ENCODE data around the gene CDC14A. TPM values are rescaled to one million over a fixed set of nuclear protein-coding genes. Genes with fewer than 3 reads are reported as not detected.

The CDC14A gene
- total and polyA plus RNA-seq, 12 donors, result 1.4 to 4.0 (median 3.1) TPM

GRCh38 chr1:100415498-100415778, 63.1 kb downstream of the CDC14A start:
- Histone ChIP-seq H3K27ac (peak overlapping the region in 1 of 10 donors; percentile 38), H3K9me3 (no peaks in the 10 kb centered on the region), H3K27me3 (no peaks in the 10 kb centered on the region), H3K4me1 (peaks cover 0 to 43% (median 8%) of the 10 kb centered on the region in 9 donors), H3K4me3 (no peak overlapping the region), H3K36me3 (no peaks in the 10 kb centered on the region)
- no peak for DNase-seq
- no peak for ATAC-seq
- no peak for TF ChIP-seq CTCF (IDR thresholded peaks at IDR 0.05)
- intact Hi-C loops (cut with DNase I), result no loop called here

- DNase-seq, result no peak
- H3K27me3 ChIP-seq, result no peaks in the 10 kb centered on the region
- no peak for TF ChIP-seq CTCF (IDR thresholded peaks at IDR 0.05)
These were observed 66.8 kb downstream of the CDC14A start for GRCh38 chr1:100419072-100419471.

GRCh38 chr1:100422065-100422464, 69.8 kb downstream of the CDC14A start:
- H3K27ac ChIP-seq, result no peak overlapping the region
- peaks cover 0 to 7% (median 0%) of the 10 kb centered on the region in 9 donors for H3K4me1 ChIP-seq
- no peaks in the 10 kb centered on the region for H3K27me3 ChIP-seq
- ATAC-seq (no peak), DNase-seq (no peak)
- no peaks in the 10 kb centered on the region for H3K9me3 ChIP-seq
- peaks cover 0 to 25% (median 0%) of the 10 kb centered on the region in 9 donors for H3K36me3 ChIP-seq
- H3K4me3 ChIP-seq, result no peak overlapping the region
- TF ChIP-seq CTCF (IDR thresholded peaks at IDR 0.05), result no peak
- intact Hi-C loops (cut with DNase I), result no loop called here
- WGBS, 2 donors, result 98% methylated on average over 2 of the region's 2 CpGs

More at GRCh38 chr1:100419072-100419471, 66.8 kb downstream of the CDC14A start:
- Histone ChIP-seq H3K9me3 (no peaks in the 10 kb centered on the region), H3K4me3 (no peak overlapping the region), H3K36me3 (peaks cover 0 to 1% (median 0%) of the 10 kb centered on the region in 9 donors), H3K4me1 (peaks cover 0 to 28% (median 4%) of the 10 kb centered on the region in 9 donors), H3K27ac (no peak overlapping the region)
- 89 to 95% methylated on average over 2 of the region's 2 CpGs for WGBS, 2 donors
- no peak for ATAC-seq
- intact Hi-C loops (cut with DNase I), result no loop called here

GRCh38 chr1:100423832-100424337, 71.6 kb downstream of the CDC14A start:
- intact Hi-C loops (cut with DNase I), result no loop called here
- no peak for TF ChIP-seq CTCF (IDR thresholded peaks at IDR 0.05)
- H3K9me3 ChIP-seq, result no peaks in the 10 kb centered on the region
- no peaks in the 10 kb centered on the region for H3K27me3 ChIP-seq
- peak overlapping the region in 1 of 10 donors; percentile 46 for H3K27ac ChIP-seq
- H3K4me1 ChIP-seq, result peaks cover 0 to 7% (median 0%) of the 10 kb centered on the region in 9 donors
- H3K4me3 ChIP-seq, result peak overlapping the region in 1 of 10 donors; percentile 6
- WGBS, 2 donors, result 95 to 98% methylated on average over 6 of the region's 6 CpGs
- H3K36me3 ChIP-seq, result peaks cover 0 to 28% (median 0%) of the 10 kb centered on the region in 9 donors
- no peak for ATAC-seq
- no peak for DNase-seq

All from heart right ventricle (tissue), 16 donors.